EL (cell line): ENCODE measurements around the gene TMEM14A.
A peak's percentile ranks its signal among the peaks of the same experiment; 100 is the strongest.
"Not testable (repeated sequence)": the region's sequence is repeated elsewhere in the genome, so short reads cannot be mapped to it uniquely, and the experiment has no call there.

Experiments
- DNase-seq: peaks from one replicate; pipeline ENCODE4 v3.0.0-alpha.2; 2016

TMEM14A gene

DNA sequence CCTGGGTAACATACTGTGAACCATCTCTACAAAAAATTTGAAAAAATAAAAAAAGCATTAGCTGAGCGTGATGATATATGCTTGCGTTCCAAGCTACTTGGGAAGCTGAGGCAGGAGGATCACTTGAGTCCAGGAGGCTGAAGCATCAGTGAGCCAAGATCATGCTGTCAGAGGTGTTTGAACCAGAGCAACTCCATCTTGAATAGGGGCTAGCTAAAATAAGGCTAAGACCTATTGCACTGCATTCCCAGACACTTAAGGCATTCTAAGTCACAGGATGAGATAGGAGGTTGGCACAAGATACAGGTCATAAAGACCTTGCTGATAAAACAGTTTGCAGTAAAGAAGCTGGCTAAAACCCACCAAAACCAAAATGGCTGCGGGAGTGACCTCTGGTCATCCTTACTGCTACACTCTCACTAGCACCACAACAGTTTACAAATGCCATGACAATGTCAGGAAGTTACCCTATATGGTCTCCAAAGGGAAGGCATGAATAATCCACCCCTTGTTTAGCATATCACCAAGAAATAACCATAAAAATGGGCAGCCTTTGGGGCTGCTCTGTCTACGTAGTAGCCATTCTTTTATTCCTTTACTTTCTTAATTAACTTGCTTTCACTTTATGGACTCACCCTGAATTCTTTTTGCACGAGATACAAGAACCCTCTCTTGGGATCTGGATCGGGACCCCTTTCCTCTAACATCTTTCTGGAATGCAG is 34.0 kb downstream of the TMEM14A start:
- DNase-seq = not testable (repeated sequence)

DNA sequence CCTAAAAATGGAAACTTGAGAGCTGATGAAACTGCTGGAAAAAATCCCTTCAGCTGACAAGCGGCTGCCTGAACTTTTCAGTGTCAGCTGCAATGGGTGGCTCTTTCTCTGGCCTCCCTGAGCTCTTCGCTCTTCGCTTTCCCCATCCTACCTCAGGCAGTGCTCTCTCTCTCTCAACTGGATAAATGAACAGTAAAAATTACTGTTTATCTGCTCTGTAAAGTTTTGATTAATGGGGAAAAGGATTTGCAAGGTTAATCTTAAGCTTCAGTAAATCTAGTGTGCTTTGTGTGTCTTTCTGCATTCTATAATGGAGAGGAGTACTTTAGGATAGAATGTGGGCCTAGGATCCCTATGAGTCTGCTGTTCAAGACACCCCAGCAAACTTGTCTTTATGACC is 35.1 kb downstream of the TMEM14A start:
- DNase-seq = no peak

DNA sequence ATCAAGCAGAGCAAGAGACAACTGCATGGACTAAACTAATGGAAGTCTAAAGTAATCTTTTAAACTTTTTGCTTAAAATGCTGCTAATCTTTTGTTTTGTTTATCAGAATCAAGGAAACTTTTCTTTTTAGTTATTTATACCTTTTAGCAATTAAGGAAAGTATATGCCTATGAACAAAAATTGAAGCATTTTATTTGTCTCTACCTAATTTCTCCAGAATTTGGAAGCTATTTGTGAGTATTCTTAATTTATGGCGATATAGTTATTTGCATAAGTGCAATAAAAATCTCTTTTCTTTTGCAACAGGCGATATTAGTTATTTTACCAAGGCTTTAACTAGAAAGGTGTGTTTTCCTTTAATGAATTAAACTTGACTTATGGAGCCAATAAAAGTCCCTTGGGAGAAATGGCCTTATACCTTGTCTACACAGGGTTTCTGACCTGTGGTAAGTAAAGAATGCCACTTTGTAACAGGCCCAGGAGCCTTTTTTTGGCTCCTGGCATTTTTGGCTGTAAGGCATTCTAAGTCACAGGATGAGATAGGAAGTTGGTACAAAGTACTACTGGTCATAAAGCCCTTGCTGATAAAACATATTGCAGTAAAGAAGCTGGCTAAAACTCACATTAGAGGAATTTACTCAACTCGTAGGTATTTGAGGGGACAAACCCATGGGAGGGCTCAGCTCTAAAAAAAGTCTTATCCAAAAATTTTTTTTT is 37.2 kb downstream of the TMEM14A start:
- no peak for DNase-seq

DNA sequence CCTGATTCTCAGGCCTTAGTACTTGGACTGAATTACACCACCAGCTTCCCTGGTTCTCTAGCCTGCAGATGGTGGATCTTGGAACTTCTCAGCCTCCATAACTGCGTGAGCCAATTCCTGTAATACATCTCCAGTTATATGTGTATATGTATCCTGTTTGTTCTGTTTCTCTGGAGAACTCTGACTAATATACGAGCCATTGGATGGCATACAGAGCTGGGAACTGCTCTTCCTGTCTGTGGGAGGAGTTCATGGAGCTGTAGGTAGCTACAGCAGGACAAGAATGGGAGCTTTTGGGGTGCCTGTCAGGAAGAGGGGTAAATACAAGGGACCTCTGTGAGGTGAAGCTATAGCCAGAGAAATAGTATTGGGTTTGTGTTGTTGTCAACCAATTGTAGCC is 41.2 kb downstream of the TMEM14A start:
- DNase-seq = peak; percentile 12

GRCh38 chr6:52714761-52715160 is 43.8 kb downstream of the TMEM14A start:
- DNase-seq = not testable (repeated sequence)

DNA sequence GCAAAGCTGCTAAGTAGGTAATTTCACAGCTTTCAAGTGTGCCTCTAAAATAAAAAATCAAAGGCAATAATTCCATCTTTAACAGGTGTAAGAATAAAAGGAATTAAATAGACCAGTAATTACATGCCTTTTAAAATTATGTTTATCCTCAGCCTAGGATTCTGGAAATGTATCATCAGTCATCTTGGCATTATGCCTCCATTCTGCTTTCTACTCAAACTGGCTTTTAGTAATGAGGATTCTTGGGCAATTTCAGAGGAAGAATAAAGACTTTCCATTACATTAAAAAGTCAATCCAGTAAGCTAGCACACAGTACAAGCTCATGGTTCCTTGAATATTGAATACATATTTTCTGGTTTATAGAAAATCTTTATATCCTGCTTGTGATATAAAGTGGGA is 47.6 kb downstream of the TMEM14A start:
- peak; percentile 11 for DNase-seq

- DNase-seq = no peak
Measured at GRCh38 chr6:52720321-52720720, 49.4 kb downstream of the TMEM14A start.

GRCh38 chr6:52724042-52724405 is 53.1 kb downstream of the TMEM14A start:
- peak; percentile 77 for DNase-seq

GRCh38 chr6:52724406-52725121 is 53.7 kb downstream of the TMEM14A start:
- peak; percentile 80 for DNase-seq

- DNase-seq = peak; percentile 16
Measured at GRCh38 chr6:52725143-52725534, 54.2 kb downstream of the TMEM14A start.

- no peak for DNase-seq
Measured at GRCh38 chr6:52725535-52726192, 54.8 kb downstream of the TMEM14A start.

GRCh38 chr6:52726193-52726542 is 55.3 kb downstream of the TMEM14A start:
- DNase-seq = no peak

DNA sequence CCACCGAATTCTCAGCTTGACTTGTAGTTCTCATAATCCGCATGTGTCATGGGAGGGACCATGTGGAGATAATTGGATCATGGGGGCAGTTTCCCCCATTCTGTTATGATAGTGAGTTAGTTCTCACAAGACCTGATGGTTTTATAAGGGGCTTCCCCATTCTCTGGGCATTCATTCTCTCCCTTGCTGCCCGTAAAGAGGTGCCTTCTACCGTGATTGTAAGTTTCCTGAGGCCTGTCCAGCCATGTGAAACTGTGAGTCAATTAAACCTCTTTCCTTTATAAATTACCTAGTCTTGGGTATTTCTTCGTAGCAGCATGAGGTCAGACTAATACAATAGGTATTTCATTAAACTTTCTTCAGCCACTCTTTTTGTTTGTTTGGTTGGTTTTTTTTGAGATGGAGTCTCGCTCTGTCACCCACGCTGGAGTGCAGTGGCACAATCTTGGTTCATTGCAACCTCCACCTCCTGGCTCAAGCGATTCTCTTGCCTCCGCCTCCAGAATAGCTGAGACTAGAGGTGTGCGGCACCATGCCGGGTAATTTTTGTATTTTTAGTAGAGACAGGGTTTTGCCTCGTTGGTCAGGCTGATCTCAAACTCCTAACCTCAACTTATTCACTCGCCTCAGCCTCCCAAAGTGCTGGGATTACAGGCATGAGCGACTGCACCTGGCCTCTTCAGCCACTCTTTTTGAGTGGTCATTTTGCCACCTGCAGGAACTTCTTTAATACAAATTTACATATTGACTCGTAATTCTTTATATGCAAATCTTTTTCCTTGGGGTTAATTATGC is 56.0 kb downstream of the TMEM14A start:
- DNase-seq = no peak

- no peak for DNase-seq
Measured at GRCh38 chr6:52727908-52728307, 57.0 kb downstream of the TMEM14A start.

DNA sequence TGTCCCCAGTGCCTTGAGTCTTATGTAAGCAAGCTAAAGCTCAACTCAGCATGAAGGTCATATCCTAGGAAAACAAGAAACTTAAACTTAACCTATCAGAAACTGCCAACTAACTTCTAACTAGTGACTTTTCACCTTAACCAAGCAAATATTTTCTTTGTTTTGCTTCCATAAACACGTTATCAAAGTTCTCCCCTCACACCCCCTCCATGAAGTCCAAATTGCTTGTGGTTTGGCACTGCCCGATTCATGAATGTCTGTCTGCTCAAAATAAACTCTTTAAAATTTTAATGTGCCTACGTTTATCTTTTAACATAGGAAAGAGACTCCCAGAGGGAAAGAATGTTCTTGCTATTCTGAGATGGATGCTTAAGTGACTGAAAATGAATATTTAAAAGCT is 57.5 kb downstream of the TMEM14A start:
- DNase-seq = no peak

GRCh38 chr6:52729576-52729975 is 58.7 kb downstream of the TMEM14A start:
- DNase-seq = no peak

- no peak for DNase-seq
Measured at GRCh38 chr6:52731719-52732118, 60.8 kb downstream of the TMEM14A start.

- no peak for DNase-seq
Measured at GRCh38 chr6:52733172-52733571, 62.3 kb downstream of the TMEM14A start.

- no peak for DNase-seq
Measured at GRCh38 chr6:52734072-52734471, 63.2 kb downstream of the TMEM14A start.

- DNase-seq = no peak
Measured at GRCh38 chr6:52735071-52735470, 64.2 kb downstream of the TMEM14A start.

DNA sequence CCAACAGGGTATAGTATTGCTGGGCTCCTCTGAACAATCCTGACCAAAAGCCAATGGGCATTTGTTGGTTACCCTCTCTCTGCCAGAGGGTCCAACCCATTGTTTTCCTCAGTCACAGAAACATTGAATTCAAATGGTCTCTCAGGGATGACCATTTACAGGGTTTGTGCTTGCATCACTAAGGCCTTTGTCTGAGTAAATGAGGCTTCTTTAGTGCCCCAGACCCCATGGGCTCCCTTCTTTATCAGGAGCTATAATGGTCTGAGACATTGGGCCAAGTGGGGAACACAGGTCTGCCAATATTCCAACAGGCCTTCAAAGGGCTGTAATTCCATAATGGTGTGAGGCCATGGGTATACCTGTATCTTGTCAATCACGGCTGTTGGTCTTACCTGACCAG is 65.2 kb downstream of the TMEM14A start:
- DNase-seq = no peak
